Neural progenitor cell (in vitro differentiated cells): ENCODE measurements around the gene ANO3.
A peak's percentile ranks its signal among the peaks of the same experiment; 100 is the strongest.

Source experiments
- CTCF ChIP-seq: fragments of 200-600 bp; sonication (generic); IDR thresholded peaks from 2 replicates; pipeline ENCODE4 v1.5.1; 2017; ENCODE audit warnings: antibody characterized with exemption, mild to moderate bottlenecking
- EZH2 ChIP-seq: fragments of 200-600 bp; sonication (generic); IDR thresholded peaks from 2 replicates; pipeline ENCODE4 v1.6.1; 2017; ENCODE audit warnings: antibody characterized with exemption, mild to moderate bottlenecking, moderate library complexity

DNA sequence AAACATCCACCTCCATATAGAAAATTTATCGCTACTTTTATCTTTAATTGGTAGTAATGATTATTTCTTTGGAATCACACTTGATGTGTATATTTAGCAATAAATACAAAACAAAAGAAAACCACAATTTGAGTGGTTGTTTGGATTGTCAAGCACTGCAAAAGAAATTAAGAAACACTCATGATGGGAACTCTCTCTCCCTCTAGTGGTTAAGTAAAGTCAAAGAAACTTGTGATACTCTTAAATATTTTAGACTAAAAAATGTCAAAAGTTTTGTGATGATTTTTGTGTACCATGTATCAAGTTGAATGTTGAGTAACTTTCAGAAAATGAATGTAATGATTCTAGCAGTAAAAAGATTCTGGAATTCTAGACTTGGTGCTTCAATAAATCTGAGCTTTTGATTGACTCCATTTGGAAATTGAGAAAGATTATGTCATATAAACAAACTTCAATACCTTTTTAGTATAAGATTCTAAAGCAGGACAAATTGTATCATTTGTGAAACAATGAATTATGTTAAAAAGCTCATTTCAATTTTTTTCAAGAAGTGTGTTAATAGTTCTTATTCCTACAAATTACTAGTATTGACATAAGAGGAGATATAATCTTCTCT is 219.4 kb downstream of the ANO3 start:
- TF ChIP-seq CTCF (peak; percentile 73), EZH2 (no peak)
